Measurements from ENCODE around the gene SLFNL1. TPM values are rescaled to one million over a fixed set of nuclear protein-coding genes. Genes with fewer than 3 reads are reported as not detected.

Gene SLFNL1
- total RNA-seq, 2 experiments from 2014 or later, result 0.18 to 0.33 TPM

DNA sequence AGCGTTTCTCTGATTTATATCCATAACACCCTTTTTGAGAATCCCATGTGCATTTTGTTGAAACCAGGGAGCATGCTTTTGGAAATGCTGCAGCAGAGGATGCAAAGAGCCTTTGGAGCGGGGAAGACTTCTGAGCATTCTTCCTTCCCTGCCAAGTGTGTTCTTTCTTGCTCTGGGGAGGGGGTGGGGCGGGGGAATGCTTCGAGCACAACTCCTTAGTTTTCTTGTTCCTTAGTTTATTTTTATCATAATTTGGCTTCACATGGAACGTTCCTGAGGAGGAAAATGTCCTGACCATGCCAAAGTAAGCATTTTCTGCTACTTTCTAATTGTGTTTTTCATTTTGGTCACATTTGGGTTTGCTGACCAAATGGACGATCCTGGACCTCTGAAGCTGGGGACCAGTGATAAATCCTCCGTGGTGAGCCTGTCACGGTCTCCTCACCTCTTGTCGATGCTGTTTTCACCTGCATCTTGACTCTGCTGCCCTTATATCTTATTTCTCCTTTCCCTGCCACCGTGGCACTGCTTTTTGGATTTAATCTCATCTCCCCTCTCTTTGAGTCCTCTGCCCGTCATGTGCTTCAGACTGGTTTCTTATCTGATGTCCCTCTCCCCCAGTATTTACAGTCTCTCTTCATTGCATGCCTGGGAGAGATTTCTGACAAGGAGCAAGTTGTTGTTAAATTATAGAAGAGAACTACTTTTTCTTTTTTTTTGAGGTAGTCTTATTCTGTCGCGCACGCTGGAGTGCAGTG lies 39.7 kb downstream of the SLFNL1 start:
- peak overlapping the region; percentile 36 for H3K4me3 Mint-ChIP-seq
- CTCF ChIA-PET, result no interaction called here
- peaks cover 1% of the 10 kb centered on the region for H3K27me3 Mint-ChIP-seq
- no peak for DNase-seq
- H3K9me3 Mint-ChIP-seq, result no peaks in the 10 kb centered on the region
- H3K4me1 Mint-ChIP-seq, result peaks cover 47% of the 10 kb centered on the region
- peak overlapping the region; percentile 2 for H3K27ac Mint-ChIP-seq
- POLR2A ChIA-PET, result interaction anchor here (1.2 to 3.4 kb wide), 5 partner anchors 13 to 291 kb away, joined by 3 to 45 read pairs (median 8); partner anchors contain the start of gene NFYC
- peaks cover 53% of the 10 kb centered on the region for H3K36me3 Mint-ChIP-seq (ENCODE audit: low read depth)

DNA sequence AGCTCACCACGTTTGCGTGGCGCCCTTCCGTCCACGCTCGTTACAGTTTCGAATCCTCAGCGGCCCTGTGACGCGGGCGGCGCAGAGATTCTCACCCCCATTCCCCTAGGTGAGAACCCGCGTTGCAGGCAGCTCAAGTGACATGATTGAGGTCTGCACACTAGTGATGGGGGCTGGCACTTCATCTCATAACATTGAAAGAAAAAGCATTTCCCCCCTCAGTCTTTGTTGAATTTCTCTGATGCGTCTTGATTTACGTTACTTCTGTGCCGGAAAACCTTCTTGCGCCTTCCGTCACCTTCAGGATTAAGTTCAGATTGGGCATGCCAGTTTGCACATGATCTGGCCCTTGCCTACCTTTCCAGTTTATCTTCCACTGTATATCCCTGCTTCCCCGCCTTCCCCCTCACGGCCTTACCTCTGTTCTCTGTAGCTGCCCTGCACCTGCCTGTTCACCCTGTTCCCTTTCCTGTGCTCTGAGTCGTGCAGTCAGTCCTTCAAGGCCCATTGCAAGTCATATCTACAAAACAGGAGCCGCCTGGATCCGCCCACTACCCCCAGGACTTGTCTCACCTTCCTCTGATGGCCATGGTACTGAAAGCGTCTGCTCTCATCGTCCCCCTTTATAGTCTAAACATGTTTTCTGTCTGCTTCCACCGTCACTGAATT lies 40.9 kb downstream of the SLFNL1 start:
- POLR2A ChIA-PET, result interaction anchor here (0.7 to 3.7 kb wide), 22 partner anchors 9 to 941 kb away, joined by 3 to 45 read pairs (median 6); partner anchors contain the start of genes CAP1, CITED4, NFYC and RIMS3
- peaks cover 42% of the 10 kb centered on the region for H3K36me3 Mint-ChIP-seq (ENCODE audit: low read depth)
- CTCF ChIA-PET, result interaction anchor here (0.6 to 2.4 kb wide), 5 partner anchors 8 to 262 kb away, joined by 3 to 17 read pairs (median 6); no protein-coding TSS in a partner anchor
- peak overlapping the region; percentile 87 for H3K27ac Mint-ChIP-seq
- H3K4me1 Mint-ChIP-seq, result peaks cover 43% of the 10 kb centered on the region
- peak overlapping the region; percentile 82 for H3K4me3 Mint-ChIP-seq
- H3K9me3 Mint-ChIP-seq, result no peaks in the 10 kb centered on the region
- DNase-seq, result peak; percentile 62
- H3K27me3 Mint-ChIP-seq, result peaks cover 1% of the 10 kb centered on the region

DNA sequence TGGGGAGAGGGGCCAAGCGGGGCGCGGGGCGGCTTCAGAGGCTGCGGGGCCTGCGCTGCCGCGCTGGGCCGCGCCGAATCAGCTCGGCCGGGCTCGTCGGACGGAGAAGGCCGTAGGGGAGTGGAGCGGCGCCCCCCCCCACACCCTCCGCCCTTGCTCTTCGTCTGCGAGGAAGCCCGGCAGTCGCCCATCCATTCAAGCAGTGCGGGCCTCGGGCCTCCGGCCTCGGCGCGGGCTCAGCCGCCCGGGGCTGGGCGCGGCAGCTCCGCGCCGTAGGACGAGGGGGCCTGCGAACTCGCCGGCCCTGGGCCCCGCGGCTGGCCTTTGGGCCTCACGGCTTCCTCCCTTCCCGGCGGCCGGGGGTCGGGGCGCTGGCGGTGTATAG lies 41.5 kb downstream of the SLFNL1 start:
- Mint-ChIP-seq H3K27ac (peak overlapping the region; percentile 87), H3K4me1 (peaks cover 43% of the 10 kb centered on the region), H3K36me3 (ENCODE audit: low read depth) (peaks cover 37% of the 10 kb centered on the region), H3K9me3 (no peaks in the 10 kb centered on the region), H3K27me3 (peaks cover 1% of the 10 kb centered on the region), H3K4me3 (peak overlapping the region; percentile 82)
- CTCF ChIA-PET, result interaction anchor here (1.1 to 2.4 kb wide), 4 partner anchors 16 to 263 kb away, joined by 3 to 17 read pairs (median 4); no protein-coding TSS in a partner anchor
- DNase-seq, result no peak
- POLR2A ChIA-PET, result interaction anchor here (0.7 to 3.7 kb wide), 28 partner anchors 9 to 940 kb away, joined by 3 to 45 read pairs (median 4); partner anchors contain the start of genes CAP1, CITED4, NFYC and RIMS3

DNA sequence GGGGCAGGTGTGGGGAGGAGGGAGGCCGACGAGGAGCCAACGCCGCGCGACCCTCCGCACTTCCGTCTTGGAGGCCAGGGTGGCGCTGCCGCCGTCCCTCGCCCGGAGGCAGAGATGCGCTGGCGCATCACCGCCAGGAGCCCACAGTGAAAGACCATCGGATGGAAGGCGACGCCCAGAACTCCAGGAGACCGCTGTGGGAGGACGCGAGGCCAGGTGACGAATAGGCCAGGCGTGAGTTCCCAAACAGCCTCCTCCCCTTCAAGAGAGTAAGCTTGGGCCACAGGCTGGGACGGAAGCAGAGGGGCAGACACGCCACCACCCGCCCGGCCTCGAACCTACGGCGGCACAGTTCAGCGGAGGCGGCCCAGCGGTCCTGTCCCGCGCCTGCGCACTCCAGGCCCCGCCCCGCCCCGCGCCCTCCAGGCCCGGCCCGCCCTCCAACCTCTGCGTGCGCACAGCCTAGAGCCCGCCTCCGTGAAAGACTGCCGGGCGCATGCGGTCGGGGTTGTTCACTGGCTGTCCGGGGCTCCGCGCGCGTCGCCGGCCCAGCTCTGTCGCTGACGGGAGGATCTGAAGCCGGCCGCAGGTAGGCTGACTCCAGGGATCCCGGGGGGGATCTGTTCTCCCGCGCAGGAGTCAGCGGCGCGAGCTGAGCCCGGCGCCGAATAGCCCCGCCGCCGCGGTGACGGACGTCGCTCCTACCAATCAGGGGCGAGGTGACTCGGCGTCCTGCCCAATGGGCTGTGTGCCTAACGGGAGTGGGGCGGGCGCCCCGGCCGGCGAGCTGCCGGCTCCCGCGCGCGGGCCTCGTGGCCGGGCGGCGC lies 42.1 kb downstream of the SLFNL1 start, which contains the start of gene CTPS1:
Gene CTPS1, plus strand, starts transcription at position 456 of the 827 bp plus-strand sequence. CDS start 3,595 bp downstream, outside the sequence.
- Mint-ChIP-seq H3K4me3 (peak within 1 kb of the TSS; percentile 82), H3K9me3 (no peaks in the 10 kb centered on the region), H3K36me3 (ENCODE audit: low read depth) (peaks cover 31% of the 10 kb centered on the region), H3K27me3 (peaks cover 1% of the 10 kb centered on the region), H3K27ac (peak within 1 kb of the TSS; percentile 87), H3K4me1 (peaks cover 40% of the 10 kb centered on the region)
- ChIA-PET POLR2A (interaction anchor here (0.7 to 3.7 kb wide), 30 partner anchors 8 to 1678 kb away, joined by 3 to 45 read pairs (median 4); partner anchors contain the start of genes CAP1, CITED4, NFYC and RIMS3), CTCF (interaction anchor here (1.0 to 2.4 kb wide), 6 partner anchors 17 to 263 kb away, joined by 3 to 17 read pairs (median 3); no protein-coding TSS in a partner anchor)
- peak; percentile 96 for DNase-seq

DNA sequence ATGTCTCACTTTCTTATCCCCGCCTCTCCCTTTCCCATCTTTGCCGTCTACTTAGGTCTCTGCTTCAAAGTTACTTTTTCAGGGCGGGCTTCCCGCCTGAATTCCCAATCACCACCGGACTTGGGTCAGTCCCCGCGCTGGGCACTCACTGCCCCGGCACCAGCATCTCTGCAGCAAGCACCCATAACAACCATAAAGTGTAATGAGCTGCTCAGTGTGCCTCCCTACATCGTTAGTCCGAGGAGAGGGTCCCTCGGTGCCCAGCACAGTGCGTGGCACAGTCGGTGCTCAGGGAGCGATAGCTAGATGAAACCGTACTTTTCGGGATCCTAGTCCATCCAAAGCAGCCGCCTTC lies 42.7 kb downstream of the SLFNL1 start:
- Mint-ChIP-seq H3K4me1 (peaks cover 39% of the 10 kb centered on the region), H3K4me3 (peak overlapping the region; percentile 79), H3K27me3 (peaks cover 4% of the 10 kb centered on the region), H3K9me3 (no peaks in the 10 kb centered on the region), H3K27ac (peak overlapping the region; percentile 87), H3K36me3 (ENCODE audit: low read depth) (peaks cover 25% of the 10 kb centered on the region)
- POLR2A ChIA-PET, result interaction anchor here (1.0 to 3.7 kb wide), 13 partner anchors 8 to 1679 kb away, joined by 3 to 45 read pairs (median 6); partner anchors contain the start of genes CAP1, CITED4, NFYC and SLFNL1
- DNase-seq, result no peak
- CTCF ChIA-PET, result interaction anchor here (1.0 to 2.4 kb wide), 4 partner anchors 18 to 262 kb away, joined by 3 to 17 read pairs (median 4); no protein-coding TSS in a partner anchor

GRCh38 chr1:40977716-40978115 lies 43.8 kb downstream of the SLFNL1 start:
- Mint-ChIP-seq H3K4me3 (no peak overlapping the region), H3K9me3 (no peaks in the 10 kb centered on the region), H3K27me3 (peaks cover 4% of the 10 kb centered on the region), H3K27ac (no peak overlapping the region), H3K4me1 (peaks cover 31% of the 10 kb centered on the region), H3K36me3 (ENCODE audit: low read depth) (peaks cover 17% of the 10 kb centered on the region)
- ChIA-PET CTCF (no interaction called here), POLR2A (interaction anchor here (3.7 kb wide), 1 partner anchor 116 kb away, joined by 45 read pairs; the partner anchor contains the start of gene CITED4)
- DNase-seq, result no peak

- Mint-ChIP-seq H3K9me3 (no peaks in the 10 kb centered on the region), H3K27ac (no peak overlapping the region), H3K4me1 (peaks cover 25% of the 10 kb centered on the region), H3K4me3 (no peak overlapping the region), H3K36me3 (ENCODE audit: low read depth) (peaks cover 11% of the 10 kb centered on the region), H3K27me3 (peaks cover 4% of the 10 kb centered on the region)
- DNase-seq, result no peak
- ChIA-PET POLR2A (interaction anchor here (3.7 kb wide), 1 partner anchor 116 kb away, joined by 45 read pairs; the partner anchor contains the start of gene CITED4), CTCF (no interaction called here)
Observed at GRCh38 chr1:40976952-40977690, 44.4 kb downstream of the SLFNL1 start.

DNA sequence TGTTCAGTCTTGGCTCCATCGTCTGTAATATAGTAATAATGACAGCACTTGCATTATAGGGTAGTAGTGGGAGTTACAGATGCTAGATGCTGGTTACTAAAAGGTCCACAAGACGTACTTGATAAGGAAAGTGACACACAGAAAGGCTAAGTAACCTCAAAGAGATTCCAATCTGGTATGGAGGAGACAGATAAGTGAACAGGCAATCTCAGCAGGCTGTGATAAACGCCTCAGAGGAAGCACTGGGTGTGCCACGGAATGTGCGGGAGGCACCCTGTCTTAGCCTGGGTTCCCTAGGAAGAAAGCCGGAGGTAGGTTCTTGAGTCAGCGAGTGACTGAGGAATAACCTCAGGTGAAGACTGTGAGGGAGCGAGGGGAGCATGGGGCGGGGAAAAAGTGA lies 46.6 kb downstream of the SLFNL1 start:
- H3K36me3 Mint-ChIP-seq (ENCODE audit: low read depth), result no peaks in the 10 kb centered on the region
- peaks cover 9% of the 10 kb centered on the region for H3K4me1 Mint-ChIP-seq
- peaks cover 4% of the 10 kb centered on the region for H3K27me3 Mint-ChIP-seq
- CTCF ChIA-PET, result no interaction called here
- no peak overlapping the region for H3K27ac Mint-ChIP-seq
- POLR2A ChIA-PET, result interaction anchor here (1.1 to 1.4 kb wide), 2 partner anchors 14 to 28 kb away, joined by 3 read pairs; no protein-coding TSS in a partner anchor
- no peaks in the 10 kb centered on the region for H3K9me3 Mint-ChIP-seq
- no peak for DNase-seq
- no peak overlapping the region for H3K4me3 Mint-ChIP-seq

GRCh38 chr1:40973912-40974311 lies 47.6 kb downstream of the SLFNL1 start:
- CTCF ChIA-PET, result interaction anchor here (1.1 kb wide), 1 partner anchor 23 kb away, joined by 3 read pairs; no protein-coding TSS in a partner anchor
- DNase-seq, result no peak
- no peaks in the 10 kb centered on the region for H3K9me3 Mint-ChIP-seq
- H3K4me1 Mint-ChIP-seq, result peaks cover 9% of the 10 kb centered on the region
- H3K4me3 Mint-ChIP-seq, result no peak overlapping the region
- H3K27me3 Mint-ChIP-seq, result peaks cover 4% of the 10 kb centered on the region
- H3K36me3 Mint-ChIP-seq (ENCODE audit: low read depth), result no peaks in the 10 kb centered on the region
- no peak overlapping the region for H3K27ac Mint-ChIP-seq
- POLR2A ChIA-PET, result no interaction called here

GRCh38 chr1:40971966-40972365 lies 49.6 kb downstream of the SLFNL1 start:
- Mint-ChIP-seq H3K27me3 (peaks cover 2% of the 10 kb centered on the region), H3K36me3 (ENCODE audit: low read depth) (no peaks in the 10 kb centered on the region), H3K27ac (no peak overlapping the region), H3K9me3 (no peaks in the 10 kb centered on the region), H3K4me3 (no peak overlapping the region), H3K4me1 (peaks cover 7% of the 10 kb centered on the region)
- no peak for DNase-seq
- ChIA-PET CTCF (interaction anchor here (0.7 kb wide), 1 partner anchor 9 kb away, joined by 6 read pairs; no protein-coding TSS in a partner anchor), POLR2A (interaction anchor here (0.6 to 1.4 kb wide), 3 partner anchors 8 to 279 kb away, joined by 3 to 6 read pairs (median 3); partner anchors contain the start of gene CTPS1)

DNA sequence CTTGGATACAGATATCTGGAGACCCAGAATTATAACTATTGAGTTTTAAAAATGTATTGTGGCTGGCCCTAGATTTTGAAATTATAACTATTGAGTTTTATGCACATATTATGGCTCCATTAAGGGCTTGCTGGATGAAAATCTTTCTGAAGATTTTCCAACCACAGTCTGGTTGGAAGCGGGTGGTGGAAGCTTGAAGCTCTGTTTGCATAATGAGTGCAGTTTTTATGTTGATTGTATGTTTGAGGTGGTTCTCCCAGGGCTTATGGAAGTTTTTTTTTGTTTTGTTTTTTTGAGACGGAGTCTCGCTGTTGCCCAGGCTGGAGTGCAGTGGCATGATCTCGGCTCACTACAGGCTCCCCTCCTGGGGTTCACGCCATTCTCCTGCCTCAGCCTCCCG lies 52.1 kb downstream of the SLFNL1 start:
- H3K4me3 Mint-ChIP-seq, result no peak overlapping the region
- CTCF ChIA-PET, result no interaction called here
- no peak for DNase-seq

More for the DNA sequence above, 52.1 kb downstream of the SLFNL1 start:
- no peaks in the 10 kb centered on the region for H3K9me3 Mint-ChIP-seq
- peaks cover 7% of the 10 kb centered on the region for H3K4me1 Mint-ChIP-seq
- no peak overlapping the region for H3K27ac Mint-ChIP-seq
- H3K36me3 Mint-ChIP-seq (ENCODE audit: low read depth), result no peaks in the 10 kb centered on the region
- H3K27me3 Mint-ChIP-seq, result peaks cover 2% of the 10 kb centered on the region
- POLR2A ChIA-PET, result no interaction called here

Data from activated CD4-positive, alpha-beta memory T cell treated with anti-CD3 and anti-CD28 coated beads, Interleukin-2, amount 10 ng/mL, durations not matched to agents 7 days and 5 days (primary cell).